ENCODE measurements around the gene YTHDF1.

DNA sequence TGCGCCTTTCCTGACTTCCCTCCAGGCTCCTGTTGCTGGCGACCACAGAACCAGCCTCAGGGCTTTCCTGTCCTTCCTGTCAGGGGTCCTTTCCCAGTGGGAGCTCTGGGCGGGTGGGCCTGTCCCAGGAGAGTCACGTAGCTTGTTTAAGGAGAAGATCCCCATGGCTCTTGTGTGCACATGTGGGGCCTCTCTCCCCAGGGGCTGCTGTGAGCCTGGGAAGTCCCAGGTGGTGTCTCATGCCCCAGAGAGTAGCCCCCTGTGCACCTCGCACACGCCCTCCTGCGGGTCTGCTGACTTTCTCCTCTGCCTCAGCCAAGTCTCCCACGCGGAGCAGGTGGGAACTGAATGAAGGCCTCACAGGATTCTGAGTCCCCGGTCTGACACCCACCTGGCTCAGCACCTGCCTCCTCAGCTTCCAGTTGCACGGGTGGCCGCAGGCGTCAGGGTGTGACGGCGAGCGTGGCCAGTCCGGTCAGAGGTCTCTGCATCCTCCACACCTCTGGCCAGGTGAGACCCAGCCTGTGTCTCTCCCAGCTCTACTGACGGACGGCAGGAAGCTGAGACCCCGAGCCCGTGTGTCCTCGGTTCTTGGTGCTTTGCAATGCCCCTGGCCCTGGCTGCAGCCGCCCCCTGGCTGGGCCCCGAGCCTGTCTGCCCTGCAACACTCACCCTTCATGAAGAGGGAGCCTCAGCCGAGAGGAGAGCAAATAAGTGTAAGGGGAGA lies 44.0 kb upstream of the YTHDF1 start:
- TF ChIP-seq, protein P1, sequence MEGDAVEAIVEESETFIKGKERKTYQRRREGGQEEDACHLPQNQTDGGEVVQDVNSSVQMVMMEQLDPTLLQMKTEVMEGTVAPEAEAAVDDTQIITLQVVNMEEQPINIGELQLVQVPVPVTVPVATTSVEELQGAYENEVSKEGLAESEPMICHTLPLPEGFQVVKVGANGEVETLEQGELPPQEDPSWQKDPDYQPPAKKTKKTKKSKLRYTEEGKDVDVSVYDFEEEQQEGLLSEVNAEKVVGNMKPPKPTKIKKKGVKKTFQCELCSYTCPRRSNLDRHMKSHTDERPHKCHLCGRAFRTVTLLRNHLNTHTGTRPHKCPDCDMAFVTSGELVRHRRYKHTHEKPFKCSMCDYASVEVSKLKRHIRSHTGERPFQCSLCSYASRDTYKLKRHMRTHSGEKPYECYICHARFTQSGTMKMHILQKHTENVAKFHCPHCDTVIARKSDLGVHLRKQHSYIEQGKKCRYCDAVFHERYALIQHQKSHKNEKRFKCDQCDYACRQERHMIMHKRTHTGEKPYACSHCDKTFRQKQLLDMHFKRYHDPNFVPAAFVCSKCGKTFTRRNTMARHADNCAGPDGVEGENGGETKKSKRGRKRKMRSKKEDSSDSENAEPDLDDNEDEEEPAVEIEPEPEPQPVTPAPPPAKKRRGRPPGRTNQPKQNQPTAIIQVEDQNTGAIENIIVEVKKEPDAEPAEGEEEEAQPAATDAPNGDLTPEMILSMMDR (conservative IDR thresholded peaks at IDR 0.05), result no peak
- no peak for TF ChIP-seq ZFX (IDR thresholded peaks at IDR 0.05)
